Ovary (tissue), 3 donors: ENCODE data around the gene HSD17B8.

Source experiments
- POLR2A ChIP-seq: fragments of 450-650 bp; IDR thresholded peaks from one replicate; pipeline ENCODE4 v1.6.1; 2017; ENCODE audit warnings: antibody characterized with exemption, mild to moderate bottlenecking, moderate library complexity
- TF ChIP-seq, protein P1 (sequence below), 3 donors: fragments of 450-650 bp in 2 of 3; fragments of 200-600 bp in 1 of 3; IDR thresholded peaks; one replicate each; pipeline versions ENCODE4 v1.5.1 to v1.8.0; 2016 to 2022; ENCODE audit warnings: antibody characterized with exemption in 3 of 3, mild to moderate bottlenecking in 1 of 3
- donor health status: DM: no; HTN: no; CAD: no.

DNA sequence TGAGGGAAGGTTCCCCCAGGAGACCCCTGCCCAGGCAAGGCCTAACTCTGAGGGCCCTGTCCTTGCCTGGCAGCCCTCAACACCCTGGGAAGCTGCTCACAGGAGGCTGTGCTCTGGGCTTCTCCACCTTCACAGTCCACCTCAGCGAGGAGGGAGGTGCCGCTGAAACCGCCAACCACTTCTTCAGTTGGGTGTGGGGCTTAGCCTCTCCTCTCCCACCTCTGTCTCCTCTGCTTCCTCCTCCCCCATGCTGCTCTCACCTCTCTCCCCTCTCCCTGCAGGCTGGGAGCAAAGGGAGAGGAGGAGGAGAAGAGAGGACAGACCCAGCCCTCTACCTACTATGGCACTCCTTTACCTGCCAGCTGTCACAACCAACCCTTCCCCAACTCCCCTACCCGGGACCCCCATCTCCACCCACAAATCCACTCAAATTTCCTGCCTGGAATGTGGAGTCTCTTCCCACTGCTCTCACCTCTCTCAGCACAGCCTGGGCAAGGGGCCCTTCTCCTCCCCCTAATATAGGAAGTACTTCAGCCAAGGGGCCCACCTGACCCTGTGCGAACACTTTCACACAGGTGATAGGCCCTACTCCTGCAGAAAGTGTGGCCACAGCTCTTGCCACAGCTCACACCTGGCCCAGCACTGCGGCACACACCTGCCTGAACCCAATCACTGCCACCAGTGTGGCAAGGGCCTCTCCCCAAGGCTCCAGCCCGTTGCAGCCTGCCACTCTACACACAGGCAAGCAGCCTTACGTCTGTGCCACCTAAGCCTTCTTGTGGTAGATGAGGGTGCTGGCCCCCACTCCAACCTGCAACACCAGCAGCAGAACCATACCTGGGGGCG lies 11.0 kb downstream of the HSD17B8 start:
- TF ChIP-seq, protein P1, sequence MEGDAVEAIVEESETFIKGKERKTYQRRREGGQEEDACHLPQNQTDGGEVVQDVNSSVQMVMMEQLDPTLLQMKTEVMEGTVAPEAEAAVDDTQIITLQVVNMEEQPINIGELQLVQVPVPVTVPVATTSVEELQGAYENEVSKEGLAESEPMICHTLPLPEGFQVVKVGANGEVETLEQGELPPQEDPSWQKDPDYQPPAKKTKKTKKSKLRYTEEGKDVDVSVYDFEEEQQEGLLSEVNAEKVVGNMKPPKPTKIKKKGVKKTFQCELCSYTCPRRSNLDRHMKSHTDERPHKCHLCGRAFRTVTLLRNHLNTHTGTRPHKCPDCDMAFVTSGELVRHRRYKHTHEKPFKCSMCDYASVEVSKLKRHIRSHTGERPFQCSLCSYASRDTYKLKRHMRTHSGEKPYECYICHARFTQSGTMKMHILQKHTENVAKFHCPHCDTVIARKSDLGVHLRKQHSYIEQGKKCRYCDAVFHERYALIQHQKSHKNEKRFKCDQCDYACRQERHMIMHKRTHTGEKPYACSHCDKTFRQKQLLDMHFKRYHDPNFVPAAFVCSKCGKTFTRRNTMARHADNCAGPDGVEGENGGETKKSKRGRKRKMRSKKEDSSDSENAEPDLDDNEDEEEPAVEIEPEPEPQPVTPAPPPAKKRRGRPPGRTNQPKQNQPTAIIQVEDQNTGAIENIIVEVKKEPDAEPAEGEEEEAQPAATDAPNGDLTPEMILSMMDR (IDR thresholded peaks at IDR 0.05) = no peak
- no peak for TF ChIP-seq POLR2A
